ES-I3 (cell line): ENCODE results near the gene SGMS1.
A peak's percentile ranks its signal among the peaks of the same experiment; 100 is the strongest.
"Not testable (repeated sequence)": the region's sequence is repeated elsewhere in the genome, so short reads cannot be mapped to it uniquely, and the experiment has no call there.

ENCODE experiments used
- H3K36me3 ChIP-seq: 2 replicates; pipeline ENCODE4 v1.6.1; 2013; ENCODE audit warnings: mild to moderate bottlenecking, low read length, control low read depth, moderate library complexity; ENCODE audit not compliant: insufficient read depth
- H3K4me1 ChIP-seq: 2 replicates; pipeline ENCODE4 v1.6.1; 2013; ENCODE audit warnings: mild to moderate bottlenecking, control low read depth, low read length; ENCODE audit not compliant: insufficient read depth
- H3K9ac ChIP-seq: 2 replicates; pipeline ENCODE4 v1.6.1; 2013; ENCODE audit warnings: low read depth, mild to moderate bottlenecking, low read length, moderate library complexity
- H3K9me3 ChIP-seq: 2 replicates; pipeline ENCODE4 v1.6.1; 2013; ENCODE audit warnings: mild to moderate bottlenecking, low read length, moderate library complexity; ENCODE audit not compliant: control insufficient read depth, insufficient read depth

The SGMS1 gene

DNA sequence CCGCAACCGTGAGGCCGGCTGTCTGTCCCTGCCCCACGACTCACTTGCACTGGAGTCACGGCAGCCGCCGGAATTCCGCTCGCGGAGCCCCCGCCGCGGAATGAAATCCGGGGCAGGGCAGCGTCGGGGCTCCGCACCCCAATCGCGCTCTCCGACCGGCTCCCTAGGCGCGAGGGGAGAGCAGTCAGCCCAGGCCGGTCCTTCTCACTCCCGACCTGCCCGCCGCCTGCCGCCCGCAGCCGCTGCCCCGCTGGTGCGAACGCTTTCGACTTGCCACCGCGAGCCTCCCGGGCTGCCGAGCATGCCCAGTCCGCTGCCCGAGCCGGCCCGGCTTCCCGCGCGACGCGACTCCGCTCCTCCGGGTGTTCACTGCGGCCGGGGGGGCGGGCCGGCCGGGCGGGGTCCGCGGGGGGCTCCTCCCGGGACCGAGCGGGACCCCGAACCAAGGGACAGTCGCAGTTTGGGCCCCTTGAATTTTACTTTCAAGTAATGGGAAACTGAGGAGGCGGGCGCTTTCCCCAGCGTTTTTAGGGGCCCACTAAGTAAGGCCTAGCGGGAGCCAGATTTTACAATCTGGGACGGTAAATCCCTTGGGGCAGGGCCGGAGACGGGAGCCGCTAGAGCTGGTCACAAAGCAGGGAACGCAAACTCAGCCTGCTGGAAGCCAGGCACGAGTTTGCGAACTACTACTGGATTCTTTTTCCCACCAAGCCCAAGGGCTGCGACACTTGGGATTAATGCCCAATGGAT lies at the start of gene SGMS1:
TSS of gene SGMS1 (minus strand) at position 294 of the 750 bp plus-strand sequence. CDS start 279,842 bp downstream, outside the sequence.
- Histone ChIP-seq H3K36me3 (no peaks in the 10 kb centered on the region), H3K9ac (peak within 1 kb of the TSS; percentile 86), H3K4me1 (peaks cover 28% of the 10 kb centered on the region), H3K9me3 (no peaks in the 10 kb centered on the region)

DNA sequence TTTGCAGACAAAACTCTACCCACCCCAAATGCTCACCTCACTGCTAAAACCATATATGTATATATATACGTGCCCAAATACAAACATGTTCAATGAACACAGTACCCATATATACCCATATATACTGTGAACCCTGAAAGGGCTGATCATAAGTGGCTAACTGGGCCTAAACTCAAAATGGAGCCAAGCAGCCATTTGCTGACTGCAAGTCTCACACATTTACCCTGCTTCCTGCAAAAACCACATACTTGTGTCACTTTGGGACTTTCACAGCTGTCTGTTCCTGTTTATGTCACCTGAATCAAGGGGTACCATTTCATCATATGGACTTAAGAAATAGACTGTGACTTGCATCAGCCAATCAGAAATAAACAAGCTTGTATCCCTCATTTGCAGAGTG lies 48.4 kb upstream of the SGMS1 start:
- not testable (repeated sequence) for H3K9me3 ChIP-seq, H3K36me3 ChIP-seq, H3K4me1 ChIP-seq, H3K9ac ChIP-seq

DNA sequence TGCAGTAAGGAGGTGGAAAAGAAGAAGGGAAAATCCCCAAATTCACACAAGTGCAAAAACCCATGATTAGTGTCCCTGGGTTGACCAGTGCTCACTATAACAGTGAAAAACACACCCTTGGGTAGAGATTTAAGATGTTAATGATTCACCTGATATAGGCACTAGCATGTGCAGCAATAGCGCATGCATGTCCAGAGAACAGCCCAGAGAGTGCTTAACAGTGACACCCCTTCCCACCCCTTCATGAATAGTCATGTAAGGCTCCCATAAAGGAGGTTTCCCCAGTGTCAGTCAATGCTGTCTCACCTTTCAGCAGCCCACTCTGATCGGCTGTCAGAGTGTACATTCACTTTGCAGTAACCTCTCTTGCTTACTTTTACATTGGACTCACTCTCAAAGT lies 47.9 kb upstream of the SGMS1 start:
- H3K36me3 ChIP-seq, H3K4me1 ChIP-seq, H3K9ac ChIP-seq, H3K9me3 ChIP-seq: not testable (repeated sequence)

DNA sequence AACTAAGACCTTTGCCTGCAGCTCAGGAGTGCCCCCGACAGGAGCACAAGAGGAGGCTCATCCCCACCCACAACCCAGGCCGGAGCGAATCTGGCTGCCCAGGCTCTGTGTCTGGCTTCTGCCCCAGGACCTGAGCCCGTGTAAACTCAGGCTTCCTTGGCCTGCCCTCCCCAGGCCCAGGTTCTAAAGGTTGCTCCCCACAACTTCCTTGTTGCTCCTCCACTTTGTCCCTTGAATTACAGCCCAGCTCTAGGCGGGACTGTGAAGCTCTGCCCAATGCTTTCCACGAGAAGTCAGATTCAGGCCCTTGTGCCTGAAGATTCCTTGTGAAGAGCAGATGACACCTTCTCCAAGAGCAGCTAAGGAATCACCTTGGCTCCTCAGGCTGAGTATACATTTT lies 46.2 kb upstream of the SGMS1 start:
- H3K9ac ChIP-seq, H3K36me3 ChIP-seq, H3K9me3 ChIP-seq, H3K4me1 ChIP-seq: not testable (repeated sequence)

DNA sequence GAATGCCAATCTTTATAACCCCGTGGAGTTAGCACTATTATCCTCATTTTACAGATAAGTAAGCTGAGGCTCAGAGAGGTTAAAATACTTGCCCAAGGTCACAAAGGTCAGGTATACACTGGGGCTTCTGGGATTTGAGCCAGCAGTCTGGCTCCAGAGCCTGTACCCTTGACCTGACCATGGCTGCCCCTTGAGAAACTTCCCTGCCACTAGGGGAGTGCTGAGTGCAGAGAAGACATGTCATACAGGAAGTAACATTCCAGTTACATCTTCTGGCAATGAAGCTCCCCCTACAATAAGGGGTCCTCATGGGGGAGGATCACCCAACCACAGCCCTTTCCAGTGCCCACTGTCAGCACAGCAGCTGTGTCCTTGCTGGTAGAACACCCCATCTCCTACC lies 43.6 kb upstream of the SGMS1 start:
- H3K36me3 ChIP-seq, H3K4me1 ChIP-seq, H3K9ac ChIP-seq, H3K9me3 ChIP-seq: not testable (repeated sequence)

DNA sequence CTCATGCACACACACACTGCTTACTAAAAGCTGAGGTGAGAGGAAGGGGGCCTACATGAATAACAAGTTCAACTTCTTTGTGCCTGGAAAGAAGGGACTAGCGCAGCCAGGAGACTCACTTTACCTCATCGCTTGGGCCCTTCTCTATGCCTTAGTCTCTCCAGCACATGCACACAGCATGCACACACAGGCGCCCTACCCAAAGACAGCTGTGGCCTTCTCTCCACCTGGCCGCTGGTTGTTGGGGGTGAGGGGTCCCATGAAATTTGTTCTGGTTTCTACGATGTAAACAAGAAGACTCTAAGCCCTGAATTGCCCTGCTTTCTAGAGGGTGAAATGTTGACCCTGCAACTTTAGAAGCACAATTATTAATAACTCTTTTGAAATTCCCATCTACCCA lies 38.7 kb upstream of the SGMS1 start:
- not testable (repeated sequence) for H3K36me3 ChIP-seq, H3K9me3 ChIP-seq, H3K9ac ChIP-seq, H3K4me1 ChIP-seq

DNA sequence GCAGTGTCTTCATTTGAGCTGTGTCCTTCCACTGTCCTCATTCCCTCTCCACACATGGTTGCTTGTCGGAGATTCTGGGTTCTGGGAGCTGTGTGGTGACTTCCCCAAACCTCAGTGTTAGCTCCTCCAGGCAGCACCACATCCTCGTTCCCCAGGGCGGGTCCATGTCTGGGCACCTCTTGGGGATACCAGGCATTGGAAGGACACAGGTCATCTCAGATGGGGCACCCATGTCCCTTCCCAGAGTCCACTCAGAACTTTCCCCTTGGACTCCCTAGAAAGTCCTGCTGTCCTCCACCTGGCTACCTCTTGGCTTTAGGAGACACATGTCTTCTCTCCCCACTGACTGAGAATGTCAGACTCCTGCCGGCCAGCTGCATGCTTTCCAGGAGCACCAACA lies 37.8 kb upstream of the SGMS1 start:
- H3K36me3 ChIP-seq, H3K4me1 ChIP-seq: not testable (repeated sequence)

DNA sequence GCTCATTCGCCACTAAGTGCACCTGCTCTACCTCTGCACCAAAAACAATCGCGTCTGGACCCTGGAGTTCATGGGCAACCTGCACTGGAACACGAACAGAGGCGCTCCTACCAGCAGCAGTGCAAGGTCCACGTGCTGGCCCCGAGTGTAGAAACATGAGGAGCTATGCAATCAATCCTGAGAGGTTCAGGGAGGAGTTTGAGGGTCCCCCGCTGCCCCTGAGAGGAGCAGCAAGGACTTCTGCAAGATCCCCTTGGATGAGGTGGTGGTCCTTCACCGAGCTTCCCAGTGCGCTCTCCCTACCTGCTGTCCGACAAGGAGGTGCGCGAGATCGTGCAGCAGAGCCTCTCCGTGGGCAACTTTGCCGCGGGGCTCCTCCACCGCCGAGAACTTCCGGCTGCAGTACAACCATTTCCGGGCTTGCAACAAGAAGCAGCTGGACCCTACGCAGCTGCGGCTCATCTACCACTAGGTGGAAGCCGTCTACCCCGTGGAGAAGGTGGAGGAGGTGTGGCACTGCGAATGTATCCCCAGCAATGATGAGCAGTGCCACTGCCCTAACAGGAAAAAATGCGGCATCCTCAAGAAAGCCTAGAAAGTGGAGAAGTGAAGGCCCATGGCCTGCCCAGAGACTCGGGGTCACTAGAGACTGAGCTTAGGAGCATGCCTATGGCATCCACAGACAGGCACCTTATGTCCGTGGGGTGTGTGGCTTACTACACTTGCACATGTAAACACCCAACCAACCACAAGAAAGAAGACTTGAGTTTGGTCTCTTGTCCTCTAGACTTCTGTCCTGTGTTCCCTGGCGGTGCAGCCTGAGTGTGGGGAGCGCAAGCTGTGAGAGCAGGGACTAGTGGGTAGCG lies 36.3 kb upstream of the SGMS1 start:
- H3K4me1 ChIP-seq, H3K9me3 ChIP-seq, H3K36me3 ChIP-seq: not testable (repeated sequence)
- peak overlapping the region; percentile 46; the same call in 1 of the 2 replicates for H3K9ac ChIP-seq

More for the DNA sequence above, 37.8 kb upstream of the SGMS1 start:
- not testable (repeated sequence) for H3K9me3 ChIP-seq, H3K9ac ChIP-seq

DNA sequence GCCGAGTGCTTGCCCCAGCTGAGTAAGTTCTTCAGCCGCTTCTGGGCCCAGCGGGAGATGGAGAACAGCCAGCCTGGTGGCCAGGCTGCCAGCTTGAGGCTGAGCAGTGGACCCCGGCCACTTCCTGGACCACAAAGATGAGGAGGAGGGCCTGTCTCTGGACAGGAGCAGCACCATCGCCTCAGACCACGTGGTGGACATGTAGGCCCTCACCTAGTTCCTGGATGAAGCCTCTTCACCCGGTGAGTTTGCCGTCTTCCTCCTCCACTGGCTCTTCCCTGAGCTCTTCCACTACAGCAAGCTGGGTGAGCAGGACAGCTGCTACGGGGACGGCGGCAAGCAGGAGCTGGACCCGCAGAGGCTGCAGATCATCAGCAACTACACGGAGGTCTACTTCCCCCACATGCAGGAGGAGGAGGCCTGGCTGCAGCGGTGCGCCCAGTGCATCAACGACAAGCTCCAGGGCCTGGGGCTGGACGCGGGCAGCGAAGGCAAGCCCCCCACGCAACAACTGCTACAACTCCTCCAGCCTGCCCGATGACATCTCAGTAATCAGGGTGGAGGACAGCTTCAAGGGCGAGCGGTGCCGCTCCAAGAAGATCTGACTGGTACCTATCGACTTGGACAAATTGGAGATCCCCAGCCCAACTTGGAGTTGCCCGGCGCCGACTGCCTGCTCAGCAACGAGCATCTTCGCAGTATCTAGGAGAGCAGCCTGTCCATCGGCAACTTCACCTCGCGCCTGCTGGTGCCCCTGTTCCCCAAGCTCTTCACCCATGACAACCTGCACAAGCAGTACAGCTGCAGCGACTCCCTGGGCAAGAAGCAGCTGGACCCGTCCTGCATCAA lies 35.5 kb upstream of the SGMS1 start:
- not testable (repeated sequence) for H3K36me3 ChIP-seq, H3K9me3 ChIP-seq, H3K4me1 ChIP-seq
- peak overlapping the region; percentile 46; the same call in 1 of the 2 replicates for H3K9ac ChIP-seq

DNA sequence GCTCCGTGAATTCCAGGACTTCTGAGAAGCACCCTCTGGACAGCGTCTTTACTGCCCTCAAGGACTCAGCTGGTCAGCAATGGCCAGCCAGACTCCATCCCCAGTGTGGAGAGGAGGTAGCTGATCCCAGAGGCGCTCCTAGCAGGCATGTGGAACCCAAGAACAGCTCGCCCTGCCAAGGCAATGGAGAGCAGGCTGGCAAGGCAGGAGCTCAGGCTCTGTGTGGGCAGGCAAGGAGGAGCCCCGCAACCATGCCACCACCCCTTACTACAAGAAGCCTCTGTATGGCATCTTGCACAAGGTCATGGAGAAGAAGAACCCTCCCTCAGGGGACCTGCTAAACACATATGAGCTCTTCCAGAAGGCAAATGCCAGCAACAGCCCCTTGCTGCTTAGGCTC lies 34.4 kb upstream of the SGMS1 start:
- H3K9me3 ChIP-seq = no peaks in the 10 kb centered on the region
- H3K4me1 ChIP-seq = no peaks in the 10 kb centered on the region
- H3K36me3 ChIP-seq = no peaks in the 10 kb centered on the region
- H3K9ac ChIP-seq = no peak overlapping the region

DNA sequence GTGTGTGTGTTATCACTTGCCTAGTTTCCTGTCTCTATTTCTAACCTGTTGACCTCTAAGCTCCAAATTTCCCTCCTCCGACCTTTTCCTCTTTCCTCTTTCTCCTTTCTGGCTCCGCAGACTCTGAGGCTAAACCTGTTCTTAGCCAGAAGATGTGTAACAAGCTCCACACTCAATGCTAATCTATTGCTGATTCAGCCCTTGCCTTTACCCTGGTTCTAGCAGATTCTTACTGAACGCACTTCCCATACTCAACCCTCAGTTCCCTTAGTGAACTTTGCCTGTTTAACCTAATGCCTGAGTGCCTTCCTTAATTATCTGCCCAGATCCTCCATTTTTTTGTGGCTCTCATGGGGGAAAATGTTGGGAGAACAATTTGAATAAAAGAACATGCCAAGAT lies 30.0 kb upstream of the SGMS1 start:
- no peaks in the 10 kb centered on the region for H3K36me3 ChIP-seq
- H3K9ac ChIP-seq = no peak overlapping the region
- H3K9me3 ChIP-seq = no peaks in the 10 kb centered on the region
- no peaks in the 10 kb centered on the region for H3K4me1 ChIP-seq

DNA sequence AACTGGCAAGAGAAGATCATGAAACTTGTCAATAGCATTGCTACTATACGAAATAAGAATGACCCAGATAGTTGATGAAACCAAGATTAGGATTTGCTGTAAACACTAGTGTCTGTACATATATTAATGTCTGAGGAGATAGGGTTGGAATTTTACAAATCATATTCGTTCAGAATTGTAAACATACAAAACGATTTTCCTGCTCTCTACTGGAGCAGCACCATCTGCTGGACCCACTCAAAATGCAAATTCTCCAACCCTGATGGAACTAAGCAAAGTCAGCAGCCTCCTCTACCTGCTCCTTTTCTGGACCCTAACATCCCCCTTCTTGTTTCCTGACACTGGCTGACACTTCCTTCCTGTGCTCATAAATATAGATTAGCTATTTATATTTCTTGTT lies 29.4 kb upstream of the SGMS1 start:
- H3K9ac ChIP-seq = no peak overlapping the region
- H3K9me3 ChIP-seq = no peaks in the 10 kb centered on the region
- no peaks in the 10 kb centered on the region for H3K36me3 ChIP-seq
- no peaks in the 10 kb centered on the region for H3K4me1 ChIP-seq

DNA sequence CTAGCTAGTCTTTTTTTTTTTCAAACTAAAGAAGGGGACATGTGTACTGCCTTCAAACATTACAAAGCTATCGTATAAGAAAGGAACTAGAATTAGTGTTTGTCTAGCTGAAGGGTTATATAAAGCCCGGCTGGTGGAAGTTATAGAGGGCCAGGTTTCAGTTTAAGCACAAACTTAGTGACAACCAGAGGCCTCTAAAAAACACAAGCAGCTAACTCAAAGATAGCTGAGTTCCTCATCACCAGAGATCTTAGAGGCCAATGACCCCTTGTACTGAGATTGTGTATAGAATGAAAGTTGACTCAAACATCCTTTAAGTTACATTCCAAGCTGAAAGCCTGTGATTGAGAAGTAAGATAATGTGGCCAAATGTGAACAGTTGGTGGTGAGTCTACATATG lies 28.1 kb upstream of the SGMS1 start:
- Histone ChIP-seq H3K36me3 (no peaks in the 10 kb centered on the region), H3K9ac (no peak overlapping the region), H3K9me3 (no peaks in the 10 kb centered on the region), H3K4me1 (no peaks in the 10 kb centered on the region)

DNA sequence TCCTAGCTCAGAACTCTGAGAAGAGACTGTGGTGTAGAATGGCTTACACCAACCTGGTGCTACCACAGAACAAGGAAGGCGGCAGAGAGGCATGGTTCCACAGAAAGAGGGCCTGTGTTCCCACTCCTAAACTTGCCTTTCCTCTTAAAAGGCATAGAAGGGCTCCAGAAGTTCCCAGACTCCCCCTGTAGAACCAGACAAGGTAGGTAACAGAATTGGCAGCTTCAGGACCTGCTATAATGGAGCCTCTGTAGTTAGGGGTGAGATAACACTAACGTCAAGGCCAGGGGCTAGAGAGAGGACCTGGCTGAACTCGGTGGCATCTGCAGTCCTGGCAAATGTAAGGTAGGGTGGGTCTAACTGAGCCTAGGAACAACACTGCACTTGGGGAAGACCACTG lies 26.7 kb upstream of the SGMS1 start:
- H3K9ac ChIP-seq = no peak overlapping the region
- H3K9me3 ChIP-seq = no peaks in the 10 kb centered on the region
- no peaks in the 10 kb centered on the region for H3K4me1 ChIP-seq
- H3K36me3 ChIP-seq = no peaks in the 10 kb centered on the region

DNA sequence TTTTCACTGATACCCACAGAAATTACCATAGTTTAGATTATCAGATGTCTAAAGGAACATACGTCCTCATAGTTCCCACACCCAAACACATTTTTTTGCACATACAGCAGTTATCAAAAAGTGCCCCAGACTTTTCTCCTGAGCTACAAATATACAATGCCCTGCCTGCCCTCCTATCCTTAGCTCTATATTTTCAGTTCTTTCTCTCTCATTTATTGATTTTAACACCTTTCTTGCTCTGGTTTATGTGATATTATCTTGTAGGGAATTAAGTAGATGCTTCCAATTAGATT lies 25.1 kb upstream of the SGMS1 start:
- Histone ChIP-seq H3K4me1 (no peaks in the 10 kb centered on the region), H3K36me3 (no peaks in the 10 kb centered on the region), H3K9me3 (no peaks in the 10 kb centered on the region), H3K9ac (no peak overlapping the region)
